Measurements from ENCODE around the gene ADORA1.

The ADORA1 gene

DNA sequence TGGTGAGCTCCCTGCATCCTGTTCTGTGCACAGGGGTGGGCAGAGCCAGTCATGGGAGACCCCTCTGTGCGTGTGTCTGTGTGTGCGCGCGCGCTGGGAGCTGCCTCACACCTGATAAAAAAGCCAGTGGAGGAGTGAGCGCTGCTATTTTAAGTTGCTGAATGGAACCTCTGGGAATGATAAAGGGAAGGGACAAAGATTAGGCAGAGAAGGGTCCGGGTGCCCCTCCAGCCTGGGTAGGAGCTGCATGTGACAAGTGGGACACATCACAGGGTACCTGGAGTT lies 847 bp downstream of the ADORA1 start:
- TF ChIP-seq CTCF (IDR thresholded peaks at IDR 0.05; ENCODE audit: low read depth, low read length, missing control alignments) = no peak
- DNase-seq (ENCODE audit: low read depth) = no peak
- no peak overlapping the region for H3K4me3 ChIP-seq (ENCODE audit: low read depth, low read length)

DNA sequence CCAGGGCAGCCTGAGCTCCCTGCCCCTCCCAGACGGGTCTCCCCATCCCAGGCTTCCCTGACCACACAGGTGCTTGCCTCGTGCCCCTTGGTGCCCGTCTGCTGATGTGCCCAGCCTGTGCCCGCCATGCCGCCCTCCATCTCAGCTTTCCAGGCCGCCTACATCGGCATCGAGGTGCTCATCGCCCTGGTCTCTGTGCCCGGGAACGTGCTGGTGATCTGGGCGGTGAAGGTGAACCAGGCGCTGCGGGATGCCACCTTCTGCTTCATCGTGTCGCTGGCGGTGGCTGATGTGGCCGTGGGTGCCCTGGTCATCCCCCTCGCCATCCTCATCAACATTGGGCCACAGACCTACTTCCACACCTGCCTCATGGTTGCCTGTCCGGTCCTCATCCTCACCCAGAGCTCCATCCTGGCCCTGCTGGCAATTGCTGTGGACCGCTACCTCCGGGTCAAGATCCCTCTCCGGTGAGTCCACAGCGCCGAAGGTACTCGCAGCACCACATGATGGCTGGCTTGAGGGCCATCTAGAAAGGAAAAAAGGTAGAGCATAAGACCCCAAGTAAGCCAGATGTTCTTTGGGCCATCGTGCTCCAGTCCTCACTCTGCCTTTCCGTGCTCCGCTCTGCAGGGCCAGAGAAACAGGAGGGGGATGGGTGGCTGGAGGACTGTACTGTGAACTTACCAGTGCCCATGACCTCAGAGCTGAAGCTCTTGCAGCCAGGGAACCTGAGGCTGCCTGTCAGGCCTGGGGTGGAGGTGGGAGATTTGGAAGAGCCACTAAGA lies 1.4 kb downstream of the ADORA1 start:
- TF ChIP-seq CTCF (IDR thresholded peaks at IDR 0.05; ENCODE audit: low read depth, low read length, missing control alignments) = no peak
- no peak for DNase-seq (ENCODE audit: low read depth)
- no peak overlapping the region for H3K4me3 ChIP-seq (ENCODE audit: low read depth, low read length)

DNA sequence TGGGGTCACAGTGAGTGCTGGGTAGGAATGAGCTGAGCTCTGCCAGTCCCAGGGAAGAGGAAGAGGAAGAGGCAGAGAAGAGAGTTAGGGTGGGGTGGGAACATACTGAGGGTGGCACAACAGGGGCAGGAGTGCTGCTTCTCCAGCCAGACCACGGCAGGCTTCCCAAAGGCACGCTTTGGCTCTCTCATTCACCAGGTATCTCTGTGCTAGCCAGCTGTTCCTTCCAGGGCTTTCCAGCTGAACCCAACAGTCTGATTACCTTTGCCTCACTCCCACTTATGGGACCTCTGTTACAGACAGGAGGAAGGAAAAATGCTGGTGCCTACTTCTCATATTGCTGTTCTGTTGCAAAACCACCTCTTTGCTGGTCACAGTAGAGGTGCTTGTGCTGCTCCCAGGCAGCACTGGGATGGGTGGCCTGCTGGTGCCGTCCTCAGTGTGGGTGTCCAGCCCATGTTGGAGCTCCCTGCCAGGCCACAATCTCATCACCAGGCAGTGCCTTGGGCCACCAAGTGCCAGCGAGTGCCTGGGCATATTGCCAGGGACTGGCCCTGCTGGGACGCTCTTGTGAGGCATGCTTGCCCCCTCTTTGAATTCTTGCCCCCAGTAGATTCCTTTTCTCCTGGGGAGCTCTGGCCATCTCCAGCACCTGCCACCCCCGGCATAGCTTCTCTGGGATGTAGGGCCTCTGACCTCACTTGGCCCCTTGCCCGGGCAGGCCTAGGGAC lies 2.1 kb downstream of the ADORA1 start:
- H3K4me3 ChIP-seq (ENCODE audit: low read depth, low read length) = no peak overlapping the region
- no peak for TF ChIP-seq CTCF (IDR thresholded peaks at IDR 0.05; ENCODE audit: low read depth, low read length, missing control alignments)
- no peak for DNase-seq (ENCODE audit: low read depth)

DNA sequence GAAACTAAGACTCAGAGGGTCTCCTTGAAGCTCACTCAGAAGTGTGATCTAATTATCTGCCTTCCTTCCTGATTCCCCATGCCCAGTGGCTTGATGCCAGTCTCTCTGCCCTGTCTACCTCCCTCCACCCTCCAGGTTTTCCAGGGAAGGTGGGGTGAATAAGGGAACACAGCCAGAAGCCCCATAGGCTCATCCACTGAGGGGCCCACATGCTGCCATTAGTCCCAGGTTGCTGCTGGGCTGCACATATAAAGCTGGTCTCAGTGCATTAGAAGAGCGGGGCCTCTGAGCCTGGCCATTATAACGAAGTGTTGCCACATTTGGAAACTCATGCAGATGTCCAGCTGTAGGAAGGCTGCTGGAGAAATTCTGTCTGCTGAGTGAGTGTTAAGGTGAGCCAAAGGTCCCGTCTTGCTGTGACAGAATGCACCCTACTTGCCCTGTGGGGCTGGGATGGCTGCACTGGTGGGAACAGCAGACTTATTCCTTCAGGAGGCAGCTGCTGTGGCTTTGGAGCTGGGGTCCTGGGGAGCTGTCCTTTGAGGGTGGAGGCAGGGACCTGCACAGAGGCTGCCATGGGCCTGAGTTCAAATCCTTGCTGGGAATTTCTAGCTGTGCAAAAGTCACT lies 2.9 kb downstream of the ADORA1 start:
- no peak for DNase-seq (ENCODE audit: low read depth)
- TF ChIP-seq CTCF (IDR thresholded peaks at IDR 0.05; ENCODE audit: low read depth, low read length, missing control alignments) = no peak

GRCh38 chr1:203131548-203132200 lies 4.1 kb downstream of the ADORA1 start:
- no peak for DNase-seq (ENCODE audit: low read depth)
- TF ChIP-seq CTCF (IDR thresholded peaks at IDR 0.05; ENCODE audit: low read depth, low read length, missing control alignments) = no peak
- no peak overlapping the region for H3K4me3 ChIP-seq (ENCODE audit: low read depth, low read length)

More for the DNA sequence above, 2.9 kb downstream of the ADORA1 start:
- no peak overlapping the region for H3K4me3 ChIP-seq (ENCODE audit: low read depth, low read length)

GRCh38 chr1:203133970-203134725 lies 6.6 kb downstream of the ADORA1 start:
- DNase-seq (ENCODE audit: low read depth) = no peak
- TF ChIP-seq CTCF (IDR thresholded peaks at IDR 0.05; ENCODE audit: low read depth, low read length, missing control alignments) = no peak

More at GRCh38 chr1:203133970-203134725, 6.6 kb downstream of the ADORA1 start:
- no peak overlapping the region for H3K4me3 ChIP-seq (ENCODE audit: low read depth, low read length)
